ENCODE data around the gene CEBPZOS. TPM values are rescaled to one million over a fixed set of nuclear protein-coding genes. Genes with fewer than 3 reads are reported as not detected.
"Not testable (repeated sequence)": the region's sequence is repeated elsewhere in the genome, so short reads cannot be mapped to it uniquely, and the experiment has no call there.

The CEBPZOS gene
- total and polyA plus RNA-seq, 9 donors = 27.2 to 42.4 (median 35.1) TPM

- not testable (repeated sequence) for H3K4me1 ChIP-seq (ENCODE audit: control insufficient read depth, insufficient read depth, low read length); H3K27ac ChIP-seq (ENCODE audit: low read length); H3K4me3 ChIP-seq (ENCODE audit: low read length); H3K27me3 ChIP-seq (ENCODE audit: control insufficient read depth, insufficient read depth, low read length); DNase-seq
- Histone ChIP-seq H3K9me3 (replicated peaks; ENCODE audit: control insufficient read depth, low read depth, low read length) (peaks cover 35% of the 10 kb centered on the region), H3K36me3 (ENCODE audit: control insufficient read depth, insufficient read depth, low read length) (peaks cover 33% of the 10 kb centered on the region)
- WGBS (ENCODE audit: insufficient coverage) = 93% methylated on average over 4 of the region's 8 CpGs
Observed at GRCh38 chr2:37205071-37205661, 8.9 kb downstream of the CEBPZOS start.

- no peaks in the 10 kb centered on the region for H3K4me1 ChIP-seq (ENCODE audit: control insufficient read depth, insufficient read depth, low read length)
- no peak for DNase-seq
- WGBS (ENCODE audit: insufficient coverage) = 89% methylated on average over 1 of the region's 5 CpGs
- H3K36me3 ChIP-seq (ENCODE audit: control insufficient read depth, insufficient read depth, low read length) = peaks cover 30% of the 10 kb centered on the region
- peaks cover 35% of the 10 kb centered on the region for H3K9me3 ChIP-seq (replicated peaks; ENCODE audit: control insufficient read depth, low read depth, low read length)
- no peaks in the 10 kb centered on the region for H3K27me3 ChIP-seq (ENCODE audit: control insufficient read depth, insufficient read depth, low read length)
- H3K27ac ChIP-seq (ENCODE audit: low read length) = no peak overlapping the region
- H3K4me3 ChIP-seq (ENCODE audit: low read length) = no peak overlapping the region
Observed at GRCh38 chr2:37205689-37206341, 9.5 kb downstream of the CEBPZOS start.

GRCh38 chr2:37206760-37207159 lies 10.5 kb downstream of the CEBPZOS start:
- H3K27me3 ChIP-seq (ENCODE audit: control insufficient read depth, insufficient read depth, low read length); H3K4me3 ChIP-seq (ENCODE audit: low read length); H3K4me1 ChIP-seq (ENCODE audit: control insufficient read depth, insufficient read depth, low read length); H3K27ac ChIP-seq (ENCODE audit: low read length); DNase-seq: not testable (repeated sequence)
- Histone ChIP-seq H3K36me3 (ENCODE audit: control insufficient read depth, insufficient read depth, low read length) (peaks cover 35% of the 10 kb centered on the region), H3K9me3 (replicated peaks; ENCODE audit: control insufficient read depth, low read depth, low read length) (peaks cover 35% of the 10 kb centered on the region)
- no CpG with 5 or more reads among the region's 2 CpGs for WGBS (ENCODE audit: insufficient coverage)

- H3K27ac ChIP-seq (ENCODE audit: low read length) = no peak overlapping the region
- peaks cover 23% of the 10 kb centered on the region for H3K9me3 ChIP-seq (replicated peaks; ENCODE audit: control insufficient read depth, low read depth, low read length)
- no peak overlapping the region for H3K4me3 ChIP-seq (ENCODE audit: low read length)
- peaks cover 39% of the 10 kb centered on the region for H3K36me3 ChIP-seq (ENCODE audit: control insufficient read depth, insufficient read depth, low read length)
- no peaks in the 10 kb centered on the region for H3K27me3 ChIP-seq (ENCODE audit: control insufficient read depth, insufficient read depth, low read length)
- DNase-seq = no peak
- H3K4me1 ChIP-seq (ENCODE audit: control insufficient read depth, insufficient read depth, low read length) = no peaks in the 10 kb centered on the region
Observed at GRCh38 chr2:37211212-37211611, 14.9 kb downstream of the CEBPZOS start.

GRCh38 chr2:37211939-37212338 lies 15.6 kb downstream of the CEBPZOS start:
- WGBS (ENCODE audit: insufficient coverage) = no CpG with 5 or more reads among the region's 3 CpGs
- H3K36me3 ChIP-seq (ENCODE audit: control insufficient read depth, insufficient read depth, low read length) = peaks cover 39% of the 10 kb centered on the region

GRCh38 chr2:37215250-37215649 lies 19.0 kb downstream of the CEBPZOS start:
- peaks cover 34% of the 10 kb centered on the region for H3K36me3 ChIP-seq (ENCODE audit: control insufficient read depth, insufficient read depth, low read length)
- WGBS (ENCODE audit: insufficient coverage) = no CpG with 5 or more reads among the region's 1 CpG
- no peak overlapping the region for H3K4me3 ChIP-seq (ENCODE audit: low read length)
- peak; percentile 17 for DNase-seq
- no peak overlapping the region for H3K27ac ChIP-seq (ENCODE audit: low read length)
- no peaks in the 10 kb centered on the region for H3K4me1 ChIP-seq (ENCODE audit: control insufficient read depth, insufficient read depth, low read length)
- no peaks in the 10 kb centered on the region for H3K9me3 ChIP-seq (replicated peaks; ENCODE audit: control insufficient read depth, low read depth, low read length)
- no peaks in the 10 kb centered on the region for H3K27me3 ChIP-seq (ENCODE audit: control insufficient read depth, insufficient read depth, low read length)

More at GRCh38 chr2:37211939-37212338, 15.6 kb downstream of the CEBPZOS start:
- Histone ChIP-seq H3K27ac (ENCODE audit: low read length) (no peak overlapping the region), H3K9me3 (replicated peaks; ENCODE audit: control insufficient read depth, low read depth, low read length) (peaks cover 18% of the 10 kb centered on the region), H3K27me3 (ENCODE audit: control insufficient read depth, insufficient read depth, low read length) (no peaks in the 10 kb centered on the region), H3K4me1 (ENCODE audit: control insufficient read depth, insufficient read depth, low read length) (no peaks in the 10 kb centered on the region), H3K4me3 (ENCODE audit: low read length) (no peak overlapping the region)
- DNase-seq = no peak

GRCh38 chr2:37219046-37219445 lies 22.8 kb downstream of the CEBPZOS start:
- 96% methylated on average over 3 of the region's 4 CpGs for WGBS (ENCODE audit: insufficient coverage)
- H3K4me1 ChIP-seq (ENCODE audit: control insufficient read depth, insufficient read depth, low read length) = no peaks in the 10 kb centered on the region
- no peaks in the 10 kb centered on the region for H3K9me3 ChIP-seq (replicated peaks; ENCODE audit: control insufficient read depth, low read depth, low read length)
- H3K27ac ChIP-seq (ENCODE audit: low read length) = no peak overlapping the region
- H3K36me3 ChIP-seq (ENCODE audit: control insufficient read depth, insufficient read depth, low read length) = peaks cover 30% of the 10 kb centered on the region
- H3K4me3 ChIP-seq (ENCODE audit: low read length) = no peak overlapping the region
- no peaks in the 10 kb centered on the region for H3K27me3 ChIP-seq (ENCODE audit: control insufficient read depth, insufficient read depth, low read length)
- DNase-seq = no peak

GRCh38 chr2:37223131-37223530 lies 26.8 kb downstream of the CEBPZOS start:
- Histone ChIP-seq H3K4me3 (ENCODE audit: low read length) (no peak overlapping the region), H3K4me1 (ENCODE audit: control insufficient read depth, insufficient read depth, low read length) (no peaks in the 10 kb centered on the region), H3K9me3 (replicated peaks; ENCODE audit: control insufficient read depth, low read depth, low read length) (no peaks in the 10 kb centered on the region), H3K36me3 (ENCODE audit: control insufficient read depth, insufficient read depth, low read length) (peaks cover 29% of the 10 kb centered on the region), H3K27ac (ENCODE audit: low read length) (no peak overlapping the region), H3K27me3 (ENCODE audit: control insufficient read depth, insufficient read depth, low read length) (no peaks in the 10 kb centered on the region)
- WGBS (ENCODE audit: insufficient coverage) = no CpG with 5 or more reads among the region's 4 CpGs
- no peak for DNase-seq

GRCh38 chr2:37224063-37224462 lies 27.8 kb downstream of the CEBPZOS start:
- Histone ChIP-seq H3K9me3 (replicated peaks; ENCODE audit: control insufficient read depth, low read depth, low read length) (no peaks in the 10 kb centered on the region), H3K4me1 (ENCODE audit: control insufficient read depth, insufficient read depth, low read length) (no peaks in the 10 kb centered on the region), H3K36me3 (ENCODE audit: control insufficient read depth, insufficient read depth, low read length) (peaks cover 32% of the 10 kb centered on the region), H3K27me3 (ENCODE audit: control insufficient read depth, insufficient read depth, low read length) (no peaks in the 10 kb centered on the region), H3K27ac (ENCODE audit: low read length) (no peak overlapping the region), H3K4me3 (ENCODE audit: low read length) (no peak overlapping the region)
- DNase-seq = no peak
- WGBS (ENCODE audit: insufficient coverage) = 100% methylated on average over 1 of the region's 1 CpG

- H3K4me3 ChIP-seq (ENCODE audit: low read length); DNase-seq; H3K27ac ChIP-seq (ENCODE audit: low read length); H3K27me3 ChIP-seq (ENCODE audit: control insufficient read depth, insufficient read depth, low read length); H3K9me3 ChIP-seq (replicated peaks; ENCODE audit: control insufficient read depth, low read depth, low read length); H3K4me1 ChIP-seq (ENCODE audit: control insufficient read depth, insufficient read depth, low read length): not testable (repeated sequence)
- H3K36me3 ChIP-seq (ENCODE audit: control insufficient read depth, insufficient read depth, low read length) = peaks cover 30% of the 10 kb centered on the region
- WGBS (ENCODE audit: insufficient coverage) = no CpG with 5 or more reads among the region's 2 CpGs
Observed at GRCh38 chr2:37225129-37225528, 28.8 kb downstream of the CEBPZOS start.

All from muscle of leg (tissue), 11 donors.